Testis (tissue), 2 donors: ENCODE measurements around the gene SLCO1B1.

Experiments
- POLR2A ChIP-seq: fragments of 450-650 bp; IDR thresholded peaks from one replicate; pipeline ENCODE4 v1.6.1; 2017; ENCODE audit warnings: antibody characterized with exemption, mild to moderate bottlenecking, moderate library complexity
- TF ChIP-seq, protein P1 (sequence below), 3 experiments: fragments of 450-650 bp in 2 of 3; fragments of 200-600 bp in 1 of 3; sonication (generic) in 1 of 3; IDR thresholded peaks; one replicate each; pipeline ENCODE4 v1.5.1; 2016 to 2019; ENCODE audit warnings: antibody characterized with exemption in 3 of 3, mild to moderate bottlenecking in 2 of 3, moderate library complexity in 1 of 3

DNA sequence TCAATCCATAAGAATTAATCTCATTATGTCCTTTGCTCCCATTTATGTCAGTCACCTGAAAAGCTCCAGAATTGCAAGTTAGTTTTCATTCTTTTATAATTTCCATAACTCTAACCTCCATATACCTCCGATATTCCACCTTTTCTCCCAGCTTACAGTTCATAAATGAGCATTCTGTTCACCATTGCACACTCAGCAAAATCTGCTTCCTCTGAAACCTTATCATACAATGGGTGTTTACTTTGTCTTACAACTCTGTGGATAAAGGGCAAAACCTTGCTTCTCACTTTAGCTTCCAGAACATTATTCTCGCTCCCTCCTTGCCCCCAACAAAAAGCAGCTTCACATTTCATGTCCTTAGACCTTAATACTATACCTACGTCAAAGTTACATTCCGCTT, 19.3 kb upstream of the SLCO1B1 start:
- TF ChIP-seq, protein P1, sequence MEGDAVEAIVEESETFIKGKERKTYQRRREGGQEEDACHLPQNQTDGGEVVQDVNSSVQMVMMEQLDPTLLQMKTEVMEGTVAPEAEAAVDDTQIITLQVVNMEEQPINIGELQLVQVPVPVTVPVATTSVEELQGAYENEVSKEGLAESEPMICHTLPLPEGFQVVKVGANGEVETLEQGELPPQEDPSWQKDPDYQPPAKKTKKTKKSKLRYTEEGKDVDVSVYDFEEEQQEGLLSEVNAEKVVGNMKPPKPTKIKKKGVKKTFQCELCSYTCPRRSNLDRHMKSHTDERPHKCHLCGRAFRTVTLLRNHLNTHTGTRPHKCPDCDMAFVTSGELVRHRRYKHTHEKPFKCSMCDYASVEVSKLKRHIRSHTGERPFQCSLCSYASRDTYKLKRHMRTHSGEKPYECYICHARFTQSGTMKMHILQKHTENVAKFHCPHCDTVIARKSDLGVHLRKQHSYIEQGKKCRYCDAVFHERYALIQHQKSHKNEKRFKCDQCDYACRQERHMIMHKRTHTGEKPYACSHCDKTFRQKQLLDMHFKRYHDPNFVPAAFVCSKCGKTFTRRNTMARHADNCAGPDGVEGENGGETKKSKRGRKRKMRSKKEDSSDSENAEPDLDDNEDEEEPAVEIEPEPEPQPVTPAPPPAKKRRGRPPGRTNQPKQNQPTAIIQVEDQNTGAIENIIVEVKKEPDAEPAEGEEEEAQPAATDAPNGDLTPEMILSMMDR (IDR thresholded peaks at IDR 0.05), result no peak
- TF ChIP-seq POLR2A, result no peak
